ENCODE measurements around the gene MAP7D3. TPM values are rescaled to one million over a fixed set of nuclear protein-coding genes. Genes with fewer than 3 reads are reported as not detected.

MAP7D3 gene
- total and polyA plus RNA-seq, 9 of the 15 experiments (the other 6 are each of a cell fraction or from before 2014, with no cell fraction given), result 9.4 to 27.7 (median 14.0) TPM

DNA sequence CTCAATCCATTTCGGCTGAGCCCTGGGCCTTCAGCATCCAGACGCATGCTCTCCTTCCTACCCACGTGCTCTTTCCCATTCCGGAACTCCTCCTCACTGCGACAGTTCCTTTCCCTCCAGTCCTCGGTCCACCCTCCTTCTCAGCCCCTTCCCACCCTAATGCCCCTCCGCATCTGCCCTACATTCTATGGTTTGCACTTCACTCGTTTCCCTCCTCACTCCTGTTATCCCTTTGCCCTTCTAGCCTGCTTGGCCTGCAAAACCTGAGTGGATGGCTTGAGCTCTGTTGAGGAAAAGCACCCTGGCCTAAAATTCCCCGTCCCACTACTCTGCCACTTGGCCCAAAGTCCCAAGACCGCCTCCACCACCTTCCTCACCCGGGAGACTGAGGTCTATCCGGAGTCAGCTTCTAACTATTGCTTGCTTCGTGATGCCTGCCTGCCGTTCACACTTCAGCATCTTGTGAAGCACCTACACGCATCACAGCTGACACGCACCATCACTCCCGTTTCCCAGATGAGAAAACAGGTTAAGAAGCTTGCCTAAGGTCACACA lies 38.6 kb downstream of the MAP7D3 start (continued):
- TF ChIP-seq, protein P1, sequence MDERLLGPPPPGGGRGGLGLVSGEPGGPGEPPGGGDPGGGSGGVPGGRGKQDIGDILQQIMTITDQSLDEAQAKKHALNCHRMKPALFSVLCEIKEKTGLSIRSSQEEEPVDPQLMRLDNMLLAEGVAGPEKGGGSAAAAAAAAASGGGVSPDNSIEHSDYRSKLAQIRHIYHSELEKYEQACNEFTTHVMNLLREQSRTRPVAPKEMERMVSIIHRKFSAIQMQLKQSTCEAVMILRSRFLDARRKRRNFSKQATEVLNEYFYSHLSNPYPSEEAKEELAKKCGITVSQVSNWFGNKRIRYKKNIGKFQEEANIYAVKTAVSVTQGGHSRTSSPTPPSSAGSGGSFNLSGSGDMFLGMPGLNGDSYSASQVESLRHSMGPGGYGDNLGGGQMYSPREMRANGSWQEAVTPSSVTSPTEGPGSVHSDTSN (CRISPR knock-in tag; IDR thresholded peaks at IDR 0.05; ENCODE audit: low read depth), result no peak
- TF ChIP-seq, protein P1 (tag; conservative IDR thresholded peaks at IDR 0.05; ENCODE audit: low read depth), result no peak
- TF ChIP-seq RBM34 (IDR thresholded peaks at IDR 0.05; ENCODE audit: borderline replicate concordance, insufficient read depth, low read length) (no peak), ZNF785 (CRISPR knock-in tag; IDR thresholded peaks at IDR 0.05) (no peak), SUPT5H (IDR thresholded peaks at IDR 0.05) (no peak), ZNF384 (IDR thresholded peaks at IDR 0.05; ENCODE audit: low read depth, low read length) (no peak), ZNF274 (IDR thresholded peaks at IDR 0.05; ENCODE audit: borderline replicate concordance, low read depth, low read length) (no peak), CEBPB (tag; IDR thresholded peaks at IDR 0.05) (no peak), ZNF764 (CRISPR knock-in tag; IDR thresholded peaks at IDR 0.05; ENCODE audit: low read depth) (no peak)
- TF ChIP-seq, protein P2, sequence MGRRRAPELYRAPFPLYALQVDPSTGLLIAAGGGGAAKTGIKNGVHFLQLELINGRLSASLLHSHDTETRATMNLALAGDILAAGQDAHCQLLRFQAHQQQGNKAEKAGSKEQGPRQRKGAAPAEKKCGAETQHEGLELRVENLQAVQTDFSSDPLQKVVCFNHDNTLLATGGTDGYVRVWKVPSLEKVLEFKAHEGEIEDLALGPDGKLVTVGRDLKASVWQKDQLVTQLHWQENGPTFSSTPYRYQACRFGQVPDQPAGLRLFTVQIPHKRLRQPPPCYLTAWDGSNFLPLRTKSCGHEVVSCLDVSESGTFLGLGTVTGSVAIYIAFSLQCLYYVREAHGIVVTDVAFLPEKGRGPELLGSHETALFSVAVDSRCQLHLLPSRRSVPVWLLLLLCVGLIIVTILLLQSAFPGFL (CRISPR knock-in tag; IDR thresholded peaks at IDR 0.05), result no peak
- TF ChIP-seq, protein P3, sequence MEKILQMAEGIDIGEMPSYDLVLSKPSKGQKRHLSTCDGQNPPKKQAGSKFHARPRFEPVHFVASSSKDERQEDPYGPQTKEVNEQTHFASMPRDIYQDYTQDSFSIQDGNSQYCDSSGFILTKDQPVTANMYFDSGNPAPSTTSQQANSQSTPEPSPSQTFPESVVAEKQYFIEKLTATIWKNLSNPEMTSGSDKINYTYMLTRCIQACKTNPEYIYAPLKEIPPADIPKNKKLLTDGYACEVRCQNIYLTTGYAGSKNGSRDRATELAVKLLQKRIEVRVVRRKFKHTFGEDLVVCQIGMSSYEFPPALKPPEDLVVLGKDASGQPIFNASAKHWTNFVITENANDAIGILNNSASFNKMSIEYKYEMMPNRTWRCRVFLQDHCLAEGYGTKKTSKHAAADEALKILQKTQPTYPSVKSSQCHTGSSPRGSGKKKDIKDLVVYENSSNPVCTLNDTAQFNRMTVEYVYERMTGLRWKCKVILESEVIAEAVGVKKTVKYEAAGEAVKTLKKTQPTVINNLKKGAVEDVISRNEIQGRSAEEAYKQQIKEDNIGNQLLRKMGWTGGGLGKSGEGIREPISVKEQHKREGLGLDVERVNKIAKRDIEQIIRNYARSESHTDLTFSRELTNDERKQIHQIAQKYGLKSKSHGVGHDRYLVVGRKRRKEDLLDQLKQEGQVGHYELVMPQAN (IDR thresholded peaks at IDR 0.05; ENCODE audit: borderline replicate concordance), result no peak
- TF ChIP-seq, protein P4, sequence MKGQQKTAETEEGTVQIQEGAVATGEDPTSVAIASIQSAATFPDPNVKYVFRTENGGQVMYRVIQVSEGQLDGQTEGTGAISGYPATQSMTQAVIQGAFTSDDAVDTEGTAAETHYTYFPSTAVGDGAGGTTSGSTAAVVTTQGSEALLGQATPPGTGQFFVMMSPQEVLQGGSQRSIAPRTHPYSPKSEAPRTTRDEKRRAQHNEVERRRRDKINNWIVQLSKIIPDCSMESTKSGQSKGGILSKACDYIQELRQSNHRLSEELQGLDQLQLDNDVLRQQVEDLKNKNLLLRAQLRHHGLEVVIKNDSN (CRISPR knock-in tag; IDR thresholded peaks at IDR 0.05), result no peak
